ENCODE results near the gene BTBD16. TPM values are rescaled to one million over a fixed set of nuclear protein-coding genes. Genes with fewer than 3 reads are reported as not detected.

BTBD16 gene
- total RNA-seq, 1 experiment from 2014 or later: 0.82 TPM

DNA sequence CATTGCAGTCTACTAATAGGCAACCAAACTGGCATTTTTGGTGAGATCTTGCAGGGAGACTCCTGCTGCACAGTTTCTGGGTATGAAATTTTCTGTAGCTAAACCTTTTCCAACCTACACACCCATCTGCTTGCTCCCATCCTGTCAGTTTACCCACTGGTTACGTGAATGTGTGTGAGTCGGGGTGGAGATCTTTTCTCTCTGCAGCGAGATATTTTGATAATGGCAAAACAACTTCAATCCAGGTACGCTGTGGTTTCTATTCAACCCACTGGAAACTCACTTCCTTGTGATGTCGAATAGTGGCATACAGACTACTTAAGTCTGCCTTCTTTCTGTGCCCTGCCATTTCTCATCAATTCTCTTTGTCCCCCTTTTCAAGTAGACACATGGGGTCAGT lies 107.9 kb downstream of the BTBD16 start:
- intact Hi-C loops (cut with micrococcal nuclease; ENCODE audit: unreplicated experiment) (no loop called here), in situ Hi-C loops (cut with HindIII; ENCODE audit: low pct_unique_long_range_greater_than_20kb, low sequenced_read_pairs) (no loop called here)
- TF ChIP-seq POLR2AphosphoS5 (IDR thresholded peaks at IDR 0.05; ENCODE audit: low read depth, low read length) (no peak), SIN3A (IDR thresholded peaks at IDR 0.05; ENCODE audit: borderline replicate concordance, insufficient read depth, low read depth, low read length) (no peak), TCF7L2 (IDR thresholded peaks at IDR 0.05; ENCODE audit: low read depth, low read length) (no peak)
- TF ChIP-seq, protein P1, sequence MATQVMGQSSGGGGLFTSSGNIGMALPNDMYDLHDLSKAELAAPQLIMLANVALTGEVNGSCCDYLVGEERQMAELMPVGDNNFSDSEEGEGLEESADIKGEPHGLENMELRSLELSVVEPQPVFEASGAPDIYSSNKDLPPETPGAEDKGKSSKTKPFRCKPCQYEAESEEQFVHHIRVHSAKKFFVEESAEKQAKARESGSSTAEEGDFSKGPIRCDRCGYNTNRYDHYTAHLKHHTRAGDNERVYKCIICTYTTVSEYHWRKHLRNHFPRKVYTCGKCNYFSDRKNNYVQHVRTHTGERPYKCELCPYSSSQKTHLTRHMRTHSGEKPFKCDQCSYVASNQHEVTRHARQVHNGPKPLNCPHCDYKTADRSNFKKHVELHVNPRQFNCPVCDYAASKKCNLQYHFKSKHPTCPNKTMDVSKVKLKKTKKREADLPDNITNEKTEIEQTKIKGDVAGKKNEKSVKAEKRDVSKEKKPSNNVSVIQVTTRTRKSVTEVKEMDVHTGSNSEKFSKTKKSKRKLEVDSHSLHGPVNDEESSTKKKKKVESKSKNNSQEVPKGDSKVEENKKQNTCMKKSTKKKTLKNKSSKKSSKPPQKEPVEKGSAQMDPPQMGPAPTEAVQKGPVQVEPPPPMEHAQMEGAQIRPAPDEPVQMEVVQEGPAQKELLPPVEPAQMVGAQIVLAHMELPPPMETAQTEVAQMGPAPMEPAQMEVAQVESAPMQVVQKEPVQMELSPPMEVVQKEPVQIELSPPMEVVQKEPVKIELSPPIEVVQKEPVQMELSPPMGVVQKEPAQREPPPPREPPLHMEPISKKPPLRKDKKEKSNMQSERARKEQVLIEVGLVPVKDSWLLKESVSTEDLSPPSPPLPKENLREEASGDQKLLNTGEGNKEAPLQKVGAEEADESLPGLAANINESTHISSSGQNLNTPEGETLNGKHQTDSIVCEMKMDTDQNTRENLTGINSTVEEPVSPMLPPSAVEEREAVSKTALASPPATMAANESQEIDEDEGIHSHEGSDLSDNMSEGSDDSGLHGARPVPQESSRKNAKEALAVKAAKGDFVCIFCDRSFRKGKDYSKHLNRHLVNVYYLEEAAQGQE (IDR thresholded peaks at IDR 0.05; ENCODE audit: insufficient read depth in 1 of 2, low read depth in 2 of 2, low read length in 1 of 2): no peak
- TF ChIP-seq, protein P2, sequence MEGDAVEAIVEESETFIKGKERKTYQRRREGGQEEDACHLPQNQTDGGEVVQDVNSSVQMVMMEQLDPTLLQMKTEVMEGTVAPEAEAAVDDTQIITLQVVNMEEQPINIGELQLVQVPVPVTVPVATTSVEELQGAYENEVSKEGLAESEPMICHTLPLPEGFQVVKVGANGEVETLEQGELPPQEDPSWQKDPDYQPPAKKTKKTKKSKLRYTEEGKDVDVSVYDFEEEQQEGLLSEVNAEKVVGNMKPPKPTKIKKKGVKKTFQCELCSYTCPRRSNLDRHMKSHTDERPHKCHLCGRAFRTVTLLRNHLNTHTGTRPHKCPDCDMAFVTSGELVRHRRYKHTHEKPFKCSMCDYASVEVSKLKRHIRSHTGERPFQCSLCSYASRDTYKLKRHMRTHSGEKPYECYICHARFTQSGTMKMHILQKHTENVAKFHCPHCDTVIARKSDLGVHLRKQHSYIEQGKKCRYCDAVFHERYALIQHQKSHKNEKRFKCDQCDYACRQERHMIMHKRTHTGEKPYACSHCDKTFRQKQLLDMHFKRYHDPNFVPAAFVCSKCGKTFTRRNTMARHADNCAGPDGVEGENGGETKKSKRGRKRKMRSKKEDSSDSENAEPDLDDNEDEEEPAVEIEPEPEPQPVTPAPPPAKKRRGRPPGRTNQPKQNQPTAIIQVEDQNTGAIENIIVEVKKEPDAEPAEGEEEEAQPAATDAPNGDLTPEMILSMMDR (IDR thresholded peaks at IDR 0.05): no peak
- BruUV-seq (replicated peaks): no TSS peak
- Histone ChIP-seq H3K27me3 (ENCODE audit: control insufficient read depth, insufficient read depth, low read length) (no peaks in the 10 kb centered on the region), H3K27ac (ENCODE audit: low read length) (no peak overlapping the region), H3K4me1 (ENCODE audit: control insufficient read depth, insufficient read depth, low read length) (peaks cover 22% of the 10 kb centered on the region), H3K36me3 (ENCODE audit: control insufficient read depth, insufficient read depth, low read length) (peaks cover 4% of the 10 kb centered on the region; the same call in 1 of the 2 replicates), H3K9me3 (ENCODE audit: control insufficient read depth, insufficient read depth, low read depth, low read length) (no peaks in the 10 kb centered on the region), H3K4me3 (ENCODE audit: low read depth in 2 of 2, low read length in 2 of 2) (no peak overlapping the region)
- ChIA-PET CTCF (no interaction called here), POLR2A (interaction anchor here (0.7 kb wide), 1 partner anchor 316 kb away, joined by 10 read pairs; no protein-coding TSS in a partner anchor)
- DNase-seq (ENCODE audit: low read depth, low spot score) (no peak), ATAC-seq (no peak)

DNA sequence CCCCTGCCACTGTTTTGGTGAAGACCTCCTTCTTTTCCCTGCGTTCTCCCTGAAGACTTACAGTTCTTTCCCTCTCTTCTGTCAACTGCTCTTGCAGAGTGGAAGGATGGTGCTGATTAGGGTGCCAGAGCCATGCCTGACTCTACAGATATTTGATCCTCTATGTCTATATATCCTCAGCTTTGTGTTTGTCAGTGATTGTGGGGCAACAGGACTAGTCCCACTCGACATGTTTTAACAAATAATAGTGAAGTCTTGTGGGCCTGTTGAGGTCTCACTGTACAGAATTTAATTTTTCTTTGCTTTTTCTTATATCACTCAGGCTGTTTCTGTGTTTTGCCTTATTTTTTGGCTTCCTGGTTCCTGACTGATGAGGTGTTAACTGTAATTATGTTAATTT lies 108.4 kb downstream of the BTBD16 start:
- DNase-seq (ENCODE audit: low read depth, low spot score) (no peak), ATAC-seq (no peak)
- BruUV-seq (replicated peaks): no TSS peak
- Histone ChIP-seq H3K4me3 (ENCODE audit: low read depth in 2 of 2, low read length in 2 of 2) (no peak overlapping the region), H3K4me1 (ENCODE audit: control insufficient read depth, insufficient read depth, low read length) (peaks cover 22% of the 10 kb centered on the region), H3K27me3 (ENCODE audit: control insufficient read depth, insufficient read depth, low read length) (no peaks in the 10 kb centered on the region), H3K36me3 (ENCODE audit: control insufficient read depth, insufficient read depth, low read length) (peaks cover 4% of the 10 kb centered on the region; the same call in 1 of the 2 replicates), H3K9me3 (ENCODE audit: control insufficient read depth, insufficient read depth, low read depth, low read length) (no peaks in the 10 kb centered on the region), H3K27ac (ENCODE audit: low read length) (no peak overlapping the region)
- intact Hi-C loops (cut with micrococcal nuclease; ENCODE audit: unreplicated experiment): no loop called here
- TF ChIP-seq TCF7L2 (IDR thresholded peaks at IDR 0.05; ENCODE audit: low read depth, low read length): no peak
- TF ChIP-seq, protein P1 (IDR thresholded peaks at IDR 0.05; ENCODE audit: insufficient read depth in 1 of 2, low read depth in 2 of 2, low read length in 1 of 2): no peak
- TF ChIP-seq, protein P2 (IDR thresholded peaks at IDR 0.05): no peak
- TF ChIP-seq POLR2AphosphoS5 (IDR thresholded peaks at IDR 0.05; ENCODE audit: low read depth, low read length): no peak
- TF ChIP-seq SIN3A (IDR thresholded peaks at IDR 0.05; ENCODE audit: borderline replicate concordance, insufficient read depth, low read depth, low read length): no peak
- ChIA-PET POLR2A (no interaction called here), CTCF (no interaction called here)
- in situ Hi-C loops (cut with HindIII; ENCODE audit: low pct_unique_long_range_greater_than_20kb, low sequenced_read_pairs): no loop called here

Data from Panc1 (cell line).